K562 (cell line): Measurements from ENCODE around the gene TPGS2. TPM values are rescaled to one million over a fixed set of nuclear protein-coding genes. Genes with fewer than 3 reads are reported as not detected.
A peak's percentile ranks its signal among the peaks of the same experiment; 100 is the strongest.

Experiments
- ARHGAP35 ChIP-seq: fragments of 450-650 bp; IDR thresholded peaks from 2 replicates; pipeline ENCODE4 v1.6.1; 2018; ENCODE audit not compliant: partially characterized antibody
- CSDE1 ChIP-seq, 2 experiments: fragments of 450-650 bp; IDR thresholded peaks; 2 replicates each; pipeline ENCODE4 v1.6.1; 2016; ENCODE audit warnings: mild to moderate bottlenecking in 1 of 2
- FOXP1 ChIP-seq: sonication (generic); formaldehyde crosslinking; IDR thresholded peaks from 2 replicates; pipeline ENCODE4 v1.8.0; 2022; ENCODE audit warnings: mild to moderate bottlenecking, missing genetic modification reagents
- GTF2A2 ChIP-seq: IDR thresholded peaks from 2 replicates; pipeline ENCODE4 v1.6.1; 2016; ENCODE audit warnings: mild to moderate bottlenecking, missing genetic modification characterization, missing compliant biosample characterization
- HDAC8 ChIP-seq: fragments of 450-650 bp; IDR thresholded peaks from 2 replicates; pipeline ENCODE4 v1.6.1; 2016; ENCODE audit warnings: mild to moderate bottlenecking, missing genetic modification characterization, moderate library complexity, missing compliant biosample characterization
- MLLT1 ChIP-seq, 2 experiments: fragments of 450-650 bp; IDR thresholded peaks; 2 replicates each; pipeline ENCODE4 v1.6.1; 2016
- NBN ChIP-seq: fragments of 450-650 bp; IDR thresholded peaks from 2 replicates; pipeline ENCODE4 v1.6.1; 2016; ENCODE audit warnings: low read depth, mild to moderate bottlenecking
- NFRKB ChIP-seq: fragments of 450-650 bp; IDR thresholded peaks from 2 replicates; pipeline ENCODE4 v1.6.1; 2016; ENCODE audit warnings: low read depth
- PRDM10 ChIP-seq: fragments of 450-650 bp; IDR thresholded peaks from 2 replicates; pipeline ENCODE4 v1.6.1; 2018; ENCODE audit not compliant: partially characterized antibody
- ZNF23 ChIP-seq: fragments of 250-450 bp; sonication (Bioruptor Pico); IDR thresholded peaks from 2 replicates; pipeline ENCODE4 v1.4.0; 2020; ENCODE audit warnings: mild to moderate bottlenecking
- ZNF311 ChIP-seq: fragments of 250-450 bp; sonication (Bioruptor Pico); IDR thresholded peaks from 2 replicates; pipeline ENCODE4 v1.4.0; 2020; ENCODE audit warnings: mild to moderate bottlenecking, moderate library complexity
- ZNF318 ChIP-seq, 2 experiments: fragments of 450-650 bp; IDR thresholded peaks; 2 replicates each; pipeline ENCODE4 v1.6.1; 2016; ENCODE audit warnings: mild to moderate bottlenecking in 2 of 2, borderline replicate concordance in 1 of 2, low read depth in 1 of 2, moderate library complexity in 1 of 2
- ZNF589 ChIP-seq: fragments of 200-800 bp; sonication (Bioruptor generic); IDR thresholded peaks from 2 replicates; pipeline ENCODE4 v1.6.1; 2016; ENCODE audit warnings: low read depth, missing genetic modification characterization, missing compliant biosample characterization
- ZNF699 ChIP-seq: fragments of 250-450 bp; sonication (Bioruptor Pico); IDR thresholded peaks from 2 replicates; pipeline ENCODE4 v1.8.0; 2021; ENCODE audit warnings: mild to moderate bottlenecking, moderate library complexity; ENCODE audit not compliant: insufficient replicate concordance
- ZNF77 ChIP-seq: fragments of 250-450 bp; sonication (Bioruptor Pico); IDR thresholded peaks from 2 replicates; pipeline ENCODE4 v1.5.0; 2020
- ZSCAN32 ChIP-seq: fragments of 450-650 bp; formaldehyde crosslinking; IDR thresholded peaks from 2 replicates; pipeline ENCODE4 v1.4.0; 2020; ENCODE audit warnings: mild to moderate bottlenecking, moderate library complexity
- polyA plus RNA-seq, 8 experiments: library from polyadenylated mRNA; depleted of rRNA in 4 of 8; stranded (reverse) in 5 of 8; unstranded in 3 of 8; fragments of >200 nt; fragmentation: Nextera tagmentation in 2 of 8; fragmentation: Illumina TruSeq in 1 of 8; extraction: Ambion mirVana in 2 of 8; extraction: Trizol in 1 of 8; gene quantifications; 2 replicates each; pipeline versions ENCODE4 v1.2.1 to v1.2.3, GENCODE V29; 2011 to 2014; ENCODE audit warnings: inconsistent platforms in 1 of 8, missing spikeins in 1 of 8
- total RNA-seq, 7 experiments: library from RNA; depleted of rRNA in 6 of 7; stranded (reverse); fragments of >200 nt in 6 of 7; fragmentation: Illumina TruSeq in 2 of 7; extraction: Trizol in 2 of 7; gene quantifications; 2 replicates each; pipeline versions ENCODE4 v1.2.1 to v1.2.3, GENCODE V29; 2011 to 2021; ENCODE audit warnings: low replicate concordance in 1 of 7

Gene TPGS2
- total and polyA plus RNA-seq, 9 of the 15 experiments (the other 6 are each of a cell fraction or from before 2014, with no cell fraction given): 94.2 to 449 (median 134) TPM

- TF ChIP-seq ZNF318 (IDR thresholded peaks at IDR 0.05; ENCODE audit: borderline replicate concordance in 1 of 2, low read depth in 1 of 2) (no peak), ZNF589 (CRISPR knock-in tag) (no peak), CSDE1 (IDR thresholded peaks at IDR 0.05) (no peak), ZNF311 (CRISPR knock-in tag) (no peak), GTF2A2 (tag) (no peak), MLLT1 (IDR thresholded peaks at IDR 0.05) (peak; percentile 53 to 60; a peak in 1 of 4 replicates), HDAC8 (tag) (no peak), ZSCAN32 (CRISPR knock-in tag) (no peak), NBN (peak; percentile 44; the same call in 1 of the 2 replicates), PRDM10 (peak; percentile 96), FOXP1 (CRISPR knock-in tag) (no peak), ZNF77 (CRISPR knock-in tag) (no peak), ZNF23 (CRISPR knock-in tag) (no peak), ARHGAP35 (no peak), ZNF699 (CRISPR knock-in tag) (no peak), NFRKB (0 out of 2 replicates have a peak, but pooled peaks have one; percentile 13)
These were observed 609 bp downstream of the TPGS2 start (continued) for GRCh38 chr18:36828157-36828629.
